HEK293 (cell line): ENCODE data around the gene CCBE1.

Experiments used
- ZNF585B ChIP-seq: fragments of 450-650 bp; formaldehyde crosslinking; IDR thresholded peaks from 2 replicates; pipeline ENCODE4 v1.5.1; 2016; ENCODE audit warnings: missing biosample characterization, missing genetic modification characterization
- ZNF785 ChIP-seq: fragments of 450-650 bp; formaldehyde crosslinking; IDR thresholded peaks from 2 replicates; pipeline ENCODE4 v1.5.1; 2016; ENCODE audit warnings: missing biosample characterization, missing genetic modification characterization
- TF ChIP-seq, protein P1 (sequence below): fragments of 450-650 bp; formaldehyde crosslinking; optimal IDR thresholded peaks from 2 replicates; pipeline ENCODE3; 2016; ENCODE audit warnings: missing biosample characterization, mild to moderate bottlenecking, missing genetic modification characterization
- TF ChIP-seq, protein P2 (sequence below): fragments of 450-650 bp; formaldehyde crosslinking; IDR thresholded peaks from 2 replicates; pipeline ENCODE4 v1.5.1; 2016; ENCODE audit warnings: missing biosample characterization, missing genetic modification characterization

DNA sequence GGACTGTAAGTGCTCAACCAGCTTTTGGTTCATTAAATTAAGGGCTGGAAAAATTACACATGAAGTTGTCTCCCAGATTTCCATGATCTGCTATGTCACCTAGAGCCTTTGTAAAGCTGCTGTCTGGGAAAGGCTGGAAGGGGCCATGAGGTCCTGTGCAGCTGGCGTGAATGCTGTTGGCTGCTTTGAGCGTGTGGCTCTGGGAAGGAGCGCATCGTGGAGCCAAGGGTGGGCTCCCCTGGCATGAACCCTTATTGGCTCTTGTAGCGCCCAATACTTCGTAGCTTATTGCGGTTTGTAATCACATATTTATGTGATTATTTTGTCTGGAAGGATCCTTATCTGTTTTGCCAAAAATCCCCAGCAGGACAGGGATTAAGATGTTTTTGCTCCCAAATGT is 267.6 kb downstream of the CCBE1 start:
- TF ChIP-seq, protein P1, sequence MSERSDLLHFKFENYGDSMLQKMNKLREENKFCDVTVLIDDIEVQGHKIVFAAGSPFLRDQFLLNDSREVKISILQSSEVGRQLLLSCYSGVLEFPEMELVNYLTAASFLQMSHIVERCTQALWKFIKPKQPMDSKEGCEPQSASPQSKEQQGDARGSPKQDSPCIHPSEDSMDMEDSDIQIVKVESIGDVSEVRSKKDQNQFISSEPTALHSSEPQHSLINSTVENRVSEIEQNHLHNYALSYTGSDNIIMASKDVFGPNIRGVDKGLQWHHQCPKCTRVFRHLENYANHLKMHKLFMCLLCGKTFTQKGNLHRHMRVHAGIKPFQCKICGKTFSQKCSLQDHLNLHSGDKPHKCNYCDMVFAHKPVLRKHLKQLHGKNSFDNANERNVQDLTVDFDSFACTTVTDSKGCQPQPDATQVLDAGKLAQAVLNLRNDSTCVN = no peak
- TF ChIP-seq, protein P2, sequence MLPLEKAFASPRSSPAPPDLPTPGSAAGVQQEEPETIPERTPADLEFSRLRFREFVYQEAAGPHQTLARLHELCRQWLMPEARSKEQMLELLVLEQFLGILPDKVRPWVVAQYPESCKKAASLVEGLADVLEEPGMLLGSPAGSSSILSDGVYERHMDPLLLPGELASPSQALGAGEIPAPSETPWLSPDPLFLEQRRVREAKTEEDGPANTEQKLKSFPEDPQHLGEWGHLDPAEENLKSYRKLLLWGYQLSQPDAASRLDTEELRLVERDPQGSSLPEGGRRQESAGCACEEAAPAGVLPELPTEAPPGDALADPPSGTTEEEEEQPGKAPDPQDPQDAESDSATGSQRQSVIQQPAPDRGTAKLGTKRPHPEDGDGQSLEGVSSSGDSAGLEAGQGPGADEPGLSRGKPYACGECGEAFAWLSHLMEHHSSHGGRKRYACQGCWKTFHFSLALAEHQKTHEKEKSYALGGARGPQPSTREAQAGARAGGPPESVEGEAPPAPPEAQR (tag by site-specific recombination) = no peak
- TF ChIP-seq ZNF785 (tag by site-specific recombination) = no peak
- no peak for TF ChIP-seq ZNF585B (tag by site-specific recombination)
